OCI-LY1 (cell line): Measurements from ENCODE around the gene TCEAL3.

Experiments used
- EZH2 ChIP-seq: fragments of 200-600 bp; sonication (generic), shearing (Covaris generic); IDR thresholded peaks from 2 replicates; pipeline ENCODE4 v1.8.0; 2017; ENCODE audit warnings: borderline replicate concordance, mixed run types, mild to moderate bottlenecking, antibody characterized with exemption, low read length, moderate library complexity, mixed read lengths
- TF ChIP-seq, protein P1 (sequence below): fragments of 200-600 bp; sonication (generic), shearing (Covaris generic); IDR thresholded peaks from 2 replicates; pipeline ENCODE4 v1.5.1; 2017; ENCODE audit warnings: mild to moderate bottlenecking, antibody characterized with exemption, low read length, moderate library complexity, mixed read lengths

DNA sequence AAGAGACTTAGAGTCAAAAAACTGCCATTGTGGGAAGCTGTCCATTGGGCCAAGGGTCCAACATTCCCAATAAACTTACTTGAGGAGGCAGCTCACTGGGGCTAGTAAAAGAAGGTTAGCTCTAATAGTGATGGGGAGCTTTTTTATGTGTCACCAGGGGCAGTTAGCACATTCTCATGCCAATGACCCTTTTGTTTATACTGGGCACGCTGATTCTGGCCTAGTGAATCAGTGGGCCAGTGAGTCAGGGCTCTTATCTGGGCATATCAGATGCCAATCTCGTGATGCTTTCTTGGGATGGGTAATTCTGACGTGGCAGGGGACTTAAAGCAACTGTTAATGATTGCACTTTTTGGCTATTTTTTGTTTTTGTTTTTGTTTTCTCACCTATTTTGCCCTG, 48.9 kb downstream of the TCEAL3 start:
- TF ChIP-seq, protein P1, sequence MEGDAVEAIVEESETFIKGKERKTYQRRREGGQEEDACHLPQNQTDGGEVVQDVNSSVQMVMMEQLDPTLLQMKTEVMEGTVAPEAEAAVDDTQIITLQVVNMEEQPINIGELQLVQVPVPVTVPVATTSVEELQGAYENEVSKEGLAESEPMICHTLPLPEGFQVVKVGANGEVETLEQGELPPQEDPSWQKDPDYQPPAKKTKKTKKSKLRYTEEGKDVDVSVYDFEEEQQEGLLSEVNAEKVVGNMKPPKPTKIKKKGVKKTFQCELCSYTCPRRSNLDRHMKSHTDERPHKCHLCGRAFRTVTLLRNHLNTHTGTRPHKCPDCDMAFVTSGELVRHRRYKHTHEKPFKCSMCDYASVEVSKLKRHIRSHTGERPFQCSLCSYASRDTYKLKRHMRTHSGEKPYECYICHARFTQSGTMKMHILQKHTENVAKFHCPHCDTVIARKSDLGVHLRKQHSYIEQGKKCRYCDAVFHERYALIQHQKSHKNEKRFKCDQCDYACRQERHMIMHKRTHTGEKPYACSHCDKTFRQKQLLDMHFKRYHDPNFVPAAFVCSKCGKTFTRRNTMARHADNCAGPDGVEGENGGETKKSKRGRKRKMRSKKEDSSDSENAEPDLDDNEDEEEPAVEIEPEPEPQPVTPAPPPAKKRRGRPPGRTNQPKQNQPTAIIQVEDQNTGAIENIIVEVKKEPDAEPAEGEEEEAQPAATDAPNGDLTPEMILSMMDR = no peak
- TF ChIP-seq EZH2 = no peak
